Esophagus muscularis mucosa (tissue), 4 donors: Measurements from ENCODE around the gene ELF2.

ENCODE experiments used
- CTCF ChIP-seq, 3 experiments: fragments of 200-600 bp in 2 of 3; fragments of 450-650 bp in 1 of 3; sonication (generic) in 2 of 3; IDR thresholded peaks; one replicate each; pipeline ENCODE4 v1.5.1; 2017 to 2019; ENCODE audit warnings: antibody characterized with exemption in 3 of 3, mild to moderate bottlenecking in 2 of 3, moderate library complexity in 1 of 3
- EP300 ChIP-seq: sonication (generic); formaldehyde crosslinking; IDR thresholded peaks from one replicate; pipeline ENCODE4 v1.6.1; 2017; ENCODE audit warnings: antibody characterized with exemption
- POLR2AphosphoS5 ChIP-seq, 2 donors: sonication (generic); formaldehyde crosslinking; IDR thresholded peaks; one replicate each; pipeline ENCODE4 v1.6.1; 2017; ENCODE audit warnings: antibody characterized with exemption in 2 of 2

GRCh38 chr4:139009702-139010101 lies 167.3 kb downstream of the ELF2 start:
- TF ChIP-seq POLR2AphosphoS5 (IDR thresholded peaks at IDR 0.05) (no peak), CTCF (IDR thresholded peaks at IDR 0.05) (no peak), EP300 (no peak)
